ENCODE results near the gene TAOK3. TPM values are rescaled to one million over a fixed set of nuclear protein-coding genes. Genes with fewer than 3 reads are reported as not detected.

TAOK3 gene
- total and polyA plus RNA-seq, 2 of the 4 experiments (the other 2 are of a cell fraction): 26.3 to 54.5 TPM

DNA sequence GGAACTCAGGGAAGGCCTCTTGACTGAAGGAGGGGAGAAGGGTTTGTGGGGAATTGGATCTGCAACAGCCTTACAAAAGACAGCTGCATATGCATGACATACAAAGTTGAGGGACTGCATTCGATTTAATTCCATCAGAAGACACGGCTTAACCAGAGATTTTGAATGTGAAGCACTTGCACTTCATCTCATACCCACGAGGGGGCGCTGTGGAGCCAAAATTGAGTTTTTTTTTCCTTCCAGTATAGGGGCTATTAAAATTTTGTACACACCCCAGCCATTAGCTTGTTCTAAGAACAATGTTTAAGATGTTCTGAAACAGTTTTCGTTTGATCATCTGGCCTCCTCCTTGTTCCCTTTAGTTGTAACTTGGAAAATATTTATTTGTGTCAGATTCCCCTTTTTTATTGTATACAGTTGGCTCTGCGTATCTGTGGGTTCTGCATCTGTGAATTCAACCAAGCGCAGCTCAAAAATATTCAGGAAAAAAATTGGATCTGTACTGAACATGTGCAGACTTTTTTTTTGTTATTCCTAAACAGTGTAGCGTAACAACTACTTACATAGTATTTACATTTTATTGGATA, 5.3 kb upstream of the TAOK3 start:
- Histone ChIP-seq H2AK9ac (replicated peaks; ENCODE audit: low read depth, low read length, poor library complexity) (no peak overlapping the region), H3K9me3 (ENCODE audit: control insufficient read depth, insufficient read depth, low read length) (no peaks in the 10 kb centered on the region), H3K23ac (ENCODE audit: low read depth, low read length) (peak overlapping the region; percentile 72), H4K91ac (ENCODE audit: insufficient read depth, low read depth, low read length) (no peak overlapping the region), H3K9me1 (ENCODE audit: insufficient read depth, low read length) (no peaks in the 10 kb centered on the region), H4K20me1 (ENCODE audit: insufficient read depth, low read length) (peaks cover 8% of the 10 kb centered on the region), H3K4me2 (ENCODE audit: low read depth, low read length) (peak overlapping the region; percentile 90), H3K79me1 (ENCODE audit: low read depth in 1 of 2, low read length in 2 of 2) (peaks cover 9 to 28% of the 10 kb centered on the region in 2 experiments), H2AK5ac (ENCODE audit: low read depth, low read length) (no peak overlapping the region), H3K27ac (ENCODE audit: insufficient read depth, low read length) (peak overlapping the region; percentile 35; the same call in 1 of the 2 replicates), H3K4me3 (ENCODE audit: insufficient read depth, low read depth, low read length) (peak overlapping the region; percentile 70), H4K5ac (ENCODE audit: low read depth, low read length) (no peak overlapping the region), H3K56ac (ENCODE audit: extremely low read depth, insufficient read depth, low read length) (no peak overlapping the region), H4K8ac (ENCODE audit: low read depth in 2 of 2, low read length in 2 of 2) (0 out of 4 replicates have a peak overlapping the region, but pooled peaks of 1 of the 2 experiments have one; percentile 14), H2BK15ac (ENCODE audit: low read depth, low read length) (no peak overlapping the region), H3K9ac (ENCODE audit: low read depth, low read length) (peak overlapping the region; percentile 86), H2BK5ac (ENCODE audit: low read depth, low read length, poor library complexity, severe bottlenecking) (no peak overlapping the region), H3K36me3 (ENCODE audit: control insufficient read depth, insufficient read depth, low read length) (peaks cover 13% of the 10 kb centered on the region), H2BK120ac (ENCODE audit: low read depth, low read length) (no peak overlapping the region), H3K4ac (ENCODE audit: low read depth, low read length) (peak overlapping the region; percentile 9; the same call in 1 of the 2 replicates), H2AFZ (replicated peaks; ENCODE audit: low read length, poor library complexity) (peak overlapping the region; percentile 67), H3K27me3 (ENCODE audit: control insufficient read depth, insufficient read depth, low read length) (no peaks in the 10 kb centered on the region), H3K14ac (replicated peaks; ENCODE audit: low read depth, low read length) (0 out of 2 replicates have a peak overlapping the region, but pooled peaks have one; percentile 24), H3K18ac (ENCODE audit: low read depth, low read length) (no peak overlapping the region), H3K4me1 (ENCODE audit: control insufficient read depth, insufficient read depth, low read length) (peaks cover 1% of the 10 kb centered on the region; the same call in 1 of the 2 replicates), H2BK20ac (ENCODE audit: low read depth, low read length) (no peak overlapping the region)
- in situ Hi-C loops (cut with MboI; ENCODE audit: low sequenced_read_pairs) (loop anchor here (25.0 kb wide), 1 partner anchor 341 kb away; no protein-coding TSS in a partner anchor), intact Hi-C loops (cut with micrococcal nuclease) (loop anchor here (1.0 to 5.0 kb wide), 4 partner anchors 257 to 1167 kb away; partner anchors contain the start of gene WSB2), dilution Hi-C loops (cut with HindIII; ENCODE audit: low sequenced_read_pairs, unreplicated experiment) (no loop called here)
- TF ChIP-seq POLR2A (IDR thresholded peaks at IDR 0.05; ENCODE audit: low read depth, low read length) (no peak), CEBPB (IDR thresholded peaks at IDR 0.05; ENCODE audit: low read depth, low read length) (no peak), MAFK (IDR thresholded peaks at IDR 0.05; ENCODE audit: low read depth, low read length) (no peak), RAD21 (IDR thresholded peaks at IDR 0.05; ENCODE audit: low read length) (peak; percentile 56), SMC3 (IDR thresholded peaks at IDR 0.05; ENCODE audit: low read depth, low read length) (peak; percentile 57), CTCF (conservative IDR thresholded peaks at IDR 0.05; ENCODE audit: low read depth, low read length) (peak; percentile 84), RFX5 (IDR thresholded peaks at IDR 0.05; ENCODE audit: low read depth, low read length) (no peak), MXI1 (IDR thresholded peaks at IDR 0.05; ENCODE audit: borderline replicate concordance, low read depth, low read length) (no peak), CHD1 (IDR thresholded peaks at IDR 0.05; ENCODE audit: low read depth, low read length) (no peak), BHLHE40 (IDR thresholded peaks at IDR 0.05; ENCODE audit: low read depth, low read length) (no peak), RCOR1 (IDR thresholded peaks at IDR 0.05; ENCODE audit: insufficient replicate concordance, low read length) (no peak), MAZ (IDR thresholded peaks at IDR 0.05; ENCODE audit: borderline replicate concordance, low read depth, low read length) (no peak)
- TF ChIP-seq, protein P1, sequence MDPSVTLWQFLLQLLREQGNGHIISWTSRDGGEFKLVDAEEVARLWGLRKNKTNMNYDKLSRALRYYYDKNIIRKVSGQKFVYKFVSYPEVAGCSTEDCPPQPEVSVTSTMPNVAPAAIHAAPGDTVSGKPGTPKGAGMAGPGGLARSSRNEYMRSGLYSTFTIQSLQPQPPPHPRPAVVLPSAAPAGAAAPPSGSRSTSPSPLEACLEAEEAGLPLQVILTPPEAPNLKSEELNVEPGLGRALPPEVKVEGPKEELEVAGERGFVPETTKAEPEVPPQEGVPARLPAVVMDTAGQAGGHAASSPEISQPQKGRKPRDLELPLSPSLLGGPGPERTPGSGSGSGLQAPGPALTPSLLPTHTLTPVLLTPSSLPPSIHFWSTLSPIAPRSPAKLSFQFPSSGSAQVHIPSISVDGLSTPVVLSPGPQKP (IDR thresholded peaks at IDR 0.05; ENCODE audit: borderline replicate concordance, low read depth, low read length): no peak
- ChIA-PET POLR2A (ENCODE audit: unreplicated experiment) (no interaction called here), CTCF (interaction anchor here (0.5 to 3.7 kb wide), 13 partner anchors 13 to 475 kb away, joined by 3 to 65 read pairs (median 4); no protein-coding TSS in a partner anchor)
- no CpG with 5 or more reads among the region's 8 CpGs for WGBS, 2 experiments (ENCODE audit: extremely low coverage in 2 of 2, insufficient read length in 1 of 2)
- DNase-seq: peak; percentile 44
- no TSS peak for BruUV-seq (replicated peaks)
- peak; percentile 6; the same call in 1 of the 2 replicates for ATAC-seq (ENCODE audit: low read depth)
